Measurements from ENCODE around the gene TUBA3D. TPM values are rescaled to one million over a fixed set of nuclear protein-coding genes. Genes with fewer than 3 reads are reported as not detected.
"Not testable (repeated sequence)": the region's sequence is repeated elsewhere in the genome, so short reads cannot be mapped to it uniquely, and the experiment has no call there.

Gene TUBA3D
- total and polyA plus RNA-seq, 7 experiments from 2014 or later, result not detected

- POLR2A ChIA-PET; H3K36me3 Mint-ChIP-seq; DNase-seq; H3K4me1 ChIP-seq (ENCODE audit: control insufficient read depth in 2 of 2, insufficient read depth in 2 of 2, low read length in 2 of 2); intact Hi-C loops (cut with micrococcal nuclease); H3K27ac Mint-ChIP-seq; H3K27me3 Mint-ChIP-seq; H3K4me3 ChIP-seq (ENCODE audit: low read length); ATAC-seq; H3K9me3 ChIP-seq (ENCODE audit: control insufficient read depth in 2 of 3, low read length in 3 of 3); H3K27ac ChIP-seq (ENCODE audit: low read depth, low read length); H3K36me3 ChIP-seq (ENCODE audit: control insufficient read depth in 2 of 3, insufficient read depth in 3 of 3, low read length in 3 of 3); H3K9me3 Mint-ChIP-seq; H3K27me3 ChIP-seq (ENCODE audit: control insufficient read depth in 2 of 2, insufficient read depth in 2 of 2, low read length in 2 of 2); CTCF ChIA-PET; H3K4me3 Mint-ChIP-seq: not testable (repeated sequence)
- peaks cover 0 to 14% (median 6%) of the 10 kb centered on the region in 7 donors for H3K4me1 Mint-ChIP-seq
These were observed 55.7 kb downstream of the TUBA3D start for GRCh38 chr2:131531547-131532185.

Small RNA genes lying within 50 kb of the gene (microRNA-seq; reads per million reads assigned to microRNA genes)
- not detected for gene MIR4784 (ENCODE audit: borderline microRNAs expressed)

Other genes with a start within 250 kb of the TUBA3D start
- gene RAB6D, start 112.0 kb upstream of the TUBA3D start, total RNA-seq, result not detected
- not detected for gene RAB6D, start 112.0 kb upstream of the TUBA3D start, polyA plus RNA-seq
- 100 to 1,000 TPM in 3 of 5 experiments, 10 to 100 TPM in 2; 44.9 to 134 (median 101) TPM for gene MZT2A, start 16.3 kb downstream of the TUBA3D start, total RNA-seq
- 100 to 1,000 TPM; 117 to 144 TPM for gene MZT2A, start 16.3 kb downstream of the TUBA3D start, polyA plus RNA-seq
- 1 to 10 TPM in 1 of 5 experiments, under 1 TPM in 3, not detected in 1; 0.38 to 2.4 (median 0.71) TPM for gene CCDC74A, start 51.8 kb downstream of the TUBA3D start, total RNA-seq
- gene CCDC74A, start 51.8 kb downstream of the TUBA3D start, polyA plus RNA-seq, result not detected

Measured in naive thymus-derived CD4-positive, alpha-beta T cell (primary cell).